ENCODE measurements around the gene CORO7.

The CORO7 gene

GRCh38 chr16:4325253-4325758, 91.1 kb downstream of the CORO7 start:
- no peak for TF ChIP-seq CTCF (IDR thresholded peaks at IDR 0.05; ENCODE audit: low read length, missing control alignments)
- no peak for DNase-seq (ENCODE audit: low read depth)
- H3K4me3 ChIP-seq (replicated peaks; ENCODE audit: low read depth, low read length): no peak overlapping the region

GRCh38 chr16:4324492-4325252, 91.7 kb downstream of the CORO7 start:
- DNase-seq (ENCODE audit: low read depth): no peak
- TF ChIP-seq CTCF (IDR thresholded peaks at IDR 0.05; ENCODE audit: low read length, missing control alignments): no peak
- H3K4me3 ChIP-seq (replicated peaks; ENCODE audit: low read depth, low read length): no peak overlapping the region

- no peak for TF ChIP-seq CTCF (IDR thresholded peaks at IDR 0.05; ENCODE audit: low read length, missing control alignments)
- no peak overlapping the region for H3K4me3 ChIP-seq (replicated peaks; ENCODE audit: low read depth, low read length)
- DNase-seq (ENCODE audit: low read depth): peak; percentile 65
These were observed 92.4 kb downstream of the CORO7 start for GRCh38 chr16:4323845-4324488.

- H3K4me3 ChIP-seq (replicated peaks; ENCODE audit: low read depth, low read length): no peak overlapping the region
- DNase-seq (ENCODE audit: low read depth): no peak
- TF ChIP-seq CTCF (IDR thresholded peaks at IDR 0.05; ENCODE audit: low read length, missing control alignments): no peak
These were observed 93.1 kb downstream of the CORO7 start for GRCh38 chr16:4323071-4323844.

DNA sequence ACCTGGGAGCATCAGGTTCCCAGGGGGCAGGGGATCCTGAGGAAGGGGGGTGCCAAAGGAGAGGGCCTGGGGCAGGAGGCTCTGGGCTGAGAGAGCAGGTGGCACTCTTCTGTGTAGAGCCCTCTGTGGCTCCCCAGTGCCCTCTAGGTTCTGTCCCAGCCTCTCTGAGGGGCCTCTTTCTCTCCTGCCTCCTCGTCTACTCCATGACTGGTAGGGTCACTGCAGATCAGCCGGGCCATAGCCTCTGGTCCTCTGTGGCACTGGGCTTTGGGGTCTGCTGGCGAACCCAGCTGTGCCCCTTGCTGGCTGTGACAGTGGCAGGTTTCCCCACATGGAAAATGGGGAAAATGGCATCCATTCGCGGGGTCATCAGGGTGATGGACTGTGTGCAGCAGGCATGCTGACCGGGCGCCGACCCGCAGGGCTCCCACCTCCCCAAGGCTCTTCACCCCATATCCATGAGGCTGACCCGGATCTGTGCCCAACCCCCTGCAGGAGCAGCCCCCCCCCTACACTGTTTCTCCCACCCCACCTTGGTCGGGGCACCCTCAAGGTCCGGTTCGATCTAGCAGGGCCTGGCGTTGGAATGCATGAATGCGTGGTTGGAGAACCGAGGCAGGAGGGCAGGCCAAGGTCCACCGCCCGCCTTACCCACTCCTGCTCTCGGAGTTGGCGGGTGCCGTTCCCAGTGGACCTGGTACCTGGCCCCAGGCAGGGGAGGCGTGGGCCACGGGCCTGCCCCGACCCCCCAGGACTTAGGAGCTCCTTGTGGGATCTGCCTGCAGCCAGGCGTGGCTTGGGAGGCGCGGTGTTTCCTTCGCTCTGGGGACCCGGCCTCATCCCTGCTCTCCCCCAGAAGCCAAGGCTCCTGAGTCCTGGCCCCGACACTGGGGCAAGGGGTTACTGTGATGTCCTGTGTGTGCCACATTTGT, 94.0 kb downstream of the CORO7 start:
- no peak for TF ChIP-seq CTCF (IDR thresholded peaks at IDR 0.05; ENCODE audit: low read length, missing control alignments)
- no peak for DNase-seq (ENCODE audit: low read depth)
- H3K4me3 ChIP-seq (replicated peaks; ENCODE audit: low read depth, low read length): no peak overlapping the region
